UCSD-AML1 (cell line): ENCODE results near the gene FST.

Source experiments
- DNase-seq: peaks from one replicate; lab custom pipeline; 2025; ENCODE audit not compliant: unreplicated experiment; lab: John Stamatoyannopoulos, UW

The FST gene

GRCh38 chr5:53515988-53516387 is 35.6 kb downstream of the FST start:
- no peak for DNase-seq

GRCh38 chr5:53520813-53521212 is 40.4 kb downstream of the FST start:
- no peak for DNase-seq
